ENCODE data around the gene PHLPP1. TPM values are rescaled to one million over a fixed set of nuclear protein-coding genes. Genes with fewer than 3 reads are reported as not detected.
A peak's percentile ranks its signal among the peaks of the same experiment; 100 is the strongest.

Gene PHLPP1
- total RNA-seq, 1 experiment from 2014 or later, result 14.1 TPM

GRCh38 chr18:62810682-62811081 lies 95.3 kb downstream of the PHLPP1 start:
- no peak overlapping the region for H2AFZ ChIP-seq (ENCODE audit: low read length)
- H3K27me3 ChIP-seq (ENCODE audit: low read length), result no peaks in the 10 kb centered on the region
- DNase-seq, result no peak
- H3K4me1 ChIP-seq (ENCODE audit: insufficient read depth, low read length), result peaks cover 37% of the 10 kb centered on the region
- BruUV-seq (replicated peaks), result no TSS peak
- no peak for TF ChIP-seq EZH2 (IDR thresholded peaks at IDR 0.05; ENCODE audit: low read length, unreplicated experiment)
- TF ChIP-seq, protein P1, sequence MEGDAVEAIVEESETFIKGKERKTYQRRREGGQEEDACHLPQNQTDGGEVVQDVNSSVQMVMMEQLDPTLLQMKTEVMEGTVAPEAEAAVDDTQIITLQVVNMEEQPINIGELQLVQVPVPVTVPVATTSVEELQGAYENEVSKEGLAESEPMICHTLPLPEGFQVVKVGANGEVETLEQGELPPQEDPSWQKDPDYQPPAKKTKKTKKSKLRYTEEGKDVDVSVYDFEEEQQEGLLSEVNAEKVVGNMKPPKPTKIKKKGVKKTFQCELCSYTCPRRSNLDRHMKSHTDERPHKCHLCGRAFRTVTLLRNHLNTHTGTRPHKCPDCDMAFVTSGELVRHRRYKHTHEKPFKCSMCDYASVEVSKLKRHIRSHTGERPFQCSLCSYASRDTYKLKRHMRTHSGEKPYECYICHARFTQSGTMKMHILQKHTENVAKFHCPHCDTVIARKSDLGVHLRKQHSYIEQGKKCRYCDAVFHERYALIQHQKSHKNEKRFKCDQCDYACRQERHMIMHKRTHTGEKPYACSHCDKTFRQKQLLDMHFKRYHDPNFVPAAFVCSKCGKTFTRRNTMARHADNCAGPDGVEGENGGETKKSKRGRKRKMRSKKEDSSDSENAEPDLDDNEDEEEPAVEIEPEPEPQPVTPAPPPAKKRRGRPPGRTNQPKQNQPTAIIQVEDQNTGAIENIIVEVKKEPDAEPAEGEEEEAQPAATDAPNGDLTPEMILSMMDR (conservative IDR thresholded peaks at IDR 0.05; ENCODE audit: low read depth, low read length), result no peak
- TF ChIP-seq EZH2phosphoT487 (IDR thresholded peaks at IDR 0.05; ENCODE audit: borderline replicate concordance, low read length), result no peak
- intact Hi-C loops (cut with micrococcal nuclease), result no loop called here
- CTCF ChIA-PET, result no interaction called here
- 0 out of 2 replicates have a peak overlapping the region, but pooled peaks have one; percentile 79 for H3K27ac ChIP-seq (ENCODE audit: low read length)
- no peak overlapping the region for H3K4me2 ChIP-seq (ENCODE audit: low read length)
- H3K79me2 ChIP-seq (ENCODE audit: low read length), result peaks cover 70% of the 10 kb centered on the region
- no peaks in the 10 kb centered on the region for H4K20me1 ChIP-seq (ENCODE audit: low read length)
- no peak for ATAC-seq
- POLR2A ChIA-PET (ENCODE audit: unreplicated experiment), result no interaction called here
- no peaks in the 10 kb centered on the region for H3F3A ChIP-seq (ENCODE audit: low read length, unreplicated experiment)
- H3K9me3 ChIP-seq (ENCODE audit: low read length), result no peaks in the 10 kb centered on the region
- H3K9ac ChIP-seq (ENCODE audit: low read length), result no peak overlapping the region
- H3K4me3 ChIP-seq (ENCODE audit: low read length), result no peak overlapping the region
- no peaks in the 10 kb centered on the region for H3K9me2 ChIP-seq (replicated peaks; ENCODE audit: low read length)
- no peaks in the 10 kb centered on the region for H3K36me3 ChIP-seq (ENCODE audit: low read depth, low read length)

GRCh38 chr18:62811674-62812073 lies 96.3 kb downstream of the PHLPP1 start:
- Histone ChIP-seq H3K27me3 (ENCODE audit: low read length) (no peaks in the 10 kb centered on the region), H3K4me1 (ENCODE audit: insufficient read depth, low read length) (peaks cover 37% of the 10 kb centered on the region), H3K36me3 (ENCODE audit: low read depth, low read length) (no peaks in the 10 kb centered on the region), H3K4me3 (ENCODE audit: low read length) (peak overlapping the region; percentile 20; the same call in 1 of the 2 replicates), H3K79me2 (ENCODE audit: low read length) (peaks cover 62% of the 10 kb centered on the region), H2AFZ (ENCODE audit: low read length) (no peak overlapping the region), H4K20me1 (ENCODE audit: low read length) (no peaks in the 10 kb centered on the region), H3K9me3 (ENCODE audit: low read length) (no peaks in the 10 kb centered on the region), H3K9me2 (replicated peaks; ENCODE audit: low read length) (no peaks in the 10 kb centered on the region), H3K4me2 (ENCODE audit: low read length) (peak overlapping the region; percentile 62), H3K27ac (ENCODE audit: low read length) (peak overlapping the region; percentile 79), H3K9ac (ENCODE audit: low read length) (peak overlapping the region; percentile 27), H3F3A (ENCODE audit: low read length, unreplicated experiment) (no peaks in the 10 kb centered on the region)
- no peak for TF ChIP-seq EZH2phosphoT487 (IDR thresholded peaks at IDR 0.05; ENCODE audit: borderline replicate concordance, low read length)
- TF ChIP-seq, protein P1 (conservative IDR thresholded peaks at IDR 0.05; ENCODE audit: low read depth, low read length), result no peak
- CTCF ChIA-PET, result no interaction called here
- POLR2A ChIA-PET (ENCODE audit: unreplicated experiment), result no interaction called here
- DNase-seq, result no peak
- ATAC-seq, result no peak
- no TSS peak for BruUV-seq (replicated peaks)
- intact Hi-C loops (cut with micrococcal nuclease), result no loop called here

- Histone ChIP-seq H3K4me1 (ENCODE audit: insufficient read depth, low read length) (peaks cover 37% of the 10 kb centered on the region), H3K36me3 (ENCODE audit: low read depth, low read length) (no peaks in the 10 kb centered on the region), H2AFZ (ENCODE audit: low read length) (no peak overlapping the region), H3K9me3 (ENCODE audit: low read length) (no peaks in the 10 kb centered on the region), H3K9me2 (replicated peaks; ENCODE audit: low read length) (no peaks in the 10 kb centered on the region), H3K4me2 (ENCODE audit: low read length) (peak overlapping the region; percentile 62), H3K9ac (ENCODE audit: low read length) (peak overlapping the region; percentile 27), H4K20me1 (ENCODE audit: low read length) (no peaks in the 10 kb centered on the region), H3K27me3 (ENCODE audit: low read length) (no peaks in the 10 kb centered on the region), H3K79me2 (ENCODE audit: low read length) (peaks cover 61% of the 10 kb centered on the region), H3K27ac (ENCODE audit: low read length) (peak overlapping the region; percentile 79), H3K4me3 (ENCODE audit: low read length) (peak overlapping the region; percentile 20; the same call in 1 of the 2 replicates), H3F3A (ENCODE audit: low read length, unreplicated experiment) (no peaks in the 10 kb centered on the region)
- POLR2A ChIA-PET (ENCODE audit: unreplicated experiment), result no interaction called here
- intact Hi-C loops (cut with micrococcal nuclease), result no loop called here
- ATAC-seq, result peak; percentile 90
- BruUV-seq (replicated peaks), result no TSS peak
- CTCF ChIA-PET, result interaction anchor here (0.8 kb wide), 1 partner anchor 95 kb away, joined by 7 read pairs; no protein-coding TSS in a partner anchor
- TF ChIP-seq EZH2phosphoT487 (IDR thresholded peaks at IDR 0.05; ENCODE audit: borderline replicate concordance, low read length) (no peak), EZH2 (IDR thresholded peaks at IDR 0.05; ENCODE audit: low read length, unreplicated experiment) (no peak)
- TF ChIP-seq, protein P1 (conservative IDR thresholded peaks at IDR 0.05; ENCODE audit: low read depth, low read length), result no peak
- peak; percentile 84 for DNase-seq
Observed at GRCh38 chr18:62812242-62812641, 96.9 kb downstream of the PHLPP1 start.

Measured in PC-3 (cell line).